ENCODE measurements around the gene FAM209B. TPM values are rescaled to one million over a fixed set of nuclear protein-coding genes. Genes with fewer than 3 reads are reported as not detected.

The FAM209B gene
- total RNA-seq, 1 donor from 2014 or later: not detected

GRCh38 chr20:56575961-56576360, 42.9 kb downstream of the FAM209B start:
- no peaks in the 10 kb centered on the region for H3K4me1 ChIP-seq
- no peaks in the 10 kb centered on the region for H3K27me3 ChIP-seq
- no peaks in the 10 kb centered on the region for H3K36me3 ChIP-seq
- TF ChIP-seq CTCF (IDR thresholded peaks at IDR 0.05) (no peak), POLR2A (IDR thresholded peaks at IDR 0.05) (no peak), POLR2AphosphoS5 (IDR thresholded peaks at IDR 0.05; ENCODE audit: insufficient read depth in 1 of 2, low read depth in 1 of 2) (no peak)
- DNase-seq (ENCODE audit: extremely low spot score in 2 of 2): no peak
- no peak overlapping the region for H3K4me3 ChIP-seq
- no peaks in the 10 kb centered on the region for H3K9me3 ChIP-seq
- no peak overlapping the region for H3K27ac ChIP-seq
- intact Hi-C loops (cut with DNase I): no loop called here

GRCh38 chr20:56579301-56579710, 46.3 kb downstream of the FAM209B start:
- H3K27me3 ChIP-seq: no peaks in the 10 kb centered on the region
- no peak overlapping the region for H3K27ac ChIP-seq
- H3K4me1 ChIP-seq: no peaks in the 10 kb centered on the region
- no peak for DNase-seq (ENCODE audit: extremely low spot score in 2 of 2)
- TF ChIP-seq POLR2A (IDR thresholded peaks at IDR 0.05): no peak
- TF ChIP-seq POLR2AphosphoS5 (IDR thresholded peaks at IDR 0.05; ENCODE audit: insufficient read depth in 1 of 2, low read depth in 1 of 2): no peak
- no peak for TF ChIP-seq CTCF (IDR thresholded peaks at IDR 0.05)
- intact Hi-C loops (cut with DNase I): no loop called here
- H3K4me3 ChIP-seq: no peak overlapping the region
- H3K36me3 ChIP-seq: no peaks in the 10 kb centered on the region
- H3K9me3 ChIP-seq: no peaks in the 10 kb centered on the region

- Histone ChIP-seq H3K4me1 (no peaks in the 10 kb centered on the region), H3K27me3 (no peaks in the 10 kb centered on the region), H3K9me3 (no peaks in the 10 kb centered on the region), H3K27ac (no peak overlapping the region), H3K4me3 (no peak overlapping the region), H3K36me3 (no peaks in the 10 kb centered on the region)
- intact Hi-C loops (cut with DNase I): no loop called here
- TF ChIP-seq CTCF (IDR thresholded peaks at IDR 0.05): no peak
- no peak for TF ChIP-seq POLR2AphosphoS5 (IDR thresholded peaks at IDR 0.05; ENCODE audit: insufficient read depth in 1 of 2, low read depth in 1 of 2)
- no peak for TF ChIP-seq POLR2A (IDR thresholded peaks at IDR 0.05)
- DNase-seq (ENCODE audit: extremely low spot score in 2 of 2): no peak
Observed at GRCh38 chr20:56580226-56580625, 47.2 kb downstream of the FAM209B start.

- no peak for DNase-seq (ENCODE audit: extremely low spot score in 2 of 2)
- no peak for TF ChIP-seq CTCF (IDR thresholded peaks at IDR 0.05)
- TF ChIP-seq POLR2AphosphoS5 (IDR thresholded peaks at IDR 0.05; ENCODE audit: insufficient read depth in 1 of 2, low read depth in 1 of 2): no peak
- no peak for TF ChIP-seq POLR2A (IDR thresholded peaks at IDR 0.05)
- intact Hi-C loops (cut with DNase I): no loop called here
- Histone ChIP-seq H3K9me3 (no peaks in the 10 kb centered on the region), H3K27ac (no peak overlapping the region), H3K27me3 (no peaks in the 10 kb centered on the region), H3K36me3 (no peaks in the 10 kb centered on the region), H3K4me1 (no peaks in the 10 kb centered on the region), H3K4me3 (no peak overlapping the region)
Observed at GRCh38 chr20:56581701-56582100, 48.7 kb downstream of the FAM209B start.

- Histone ChIP-seq H3K4me3 (no peak overlapping the region), H3K36me3 (no peaks in the 10 kb centered on the region), H3K9me3 (no peaks in the 10 kb centered on the region), H3K27me3 (no peaks in the 10 kb centered on the region), H3K27ac (no peak overlapping the region), H3K4me1 (no peaks in the 10 kb centered on the region)
- no peak for DNase-seq (ENCODE audit: extremely low spot score in 2 of 2)
- intact Hi-C loops (cut with DNase I): no loop called here
- TF ChIP-seq POLR2AphosphoS5 (IDR thresholded peaks at IDR 0.05; ENCODE audit: insufficient read depth in 1 of 2, low read depth in 1 of 2) (no peak), CTCF (IDR thresholded peaks at IDR 0.05) (no peak), POLR2A (IDR thresholded peaks at IDR 0.05) (no peak)
Observed at GRCh38 chr20:56582542-56582941, 49.5 kb downstream of the FAM209B start.
